ENCODE data around the gene LRCH3. TPM values are rescaled to one million over a fixed set of nuclear protein-coding genes. Genes with fewer than 3 reads are reported as not detected.

The LRCH3 gene
- total and polyA plus RNA-seq, 2 experiments from 2014 or later, result 22.5 to 38.5 TPM

- no peaks in the 10 kb centered on the region for H3K79me2 ChIP-seq
- 85% methylated on average over 3 of the region's 3 CpGs for WGBS (ENCODE audit: low lambda C conversion rate, missing lambda C conversion rate)
- DNase-seq (ENCODE audit: low spot score), result no peak
- no peak for TF ChIP-seq EZH2phosphoT487 (IDR thresholded peaks at IDR 0.05; ENCODE audit: low read depth, severe bottlenecking, unreplicated experiment)
- no peak overlapping the region for H2AFZ ChIP-seq
- H4K20me1 ChIP-seq (ENCODE audit: insufficient read depth, poor library complexity, severe bottlenecking), result no peaks in the 10 kb centered on the region
- H3K4me1 ChIP-seq (ENCODE audit: insufficient read depth), result no peaks in the 10 kb centered on the region
- peaks cover 5% of the 10 kb centered on the region for H3K36me3 ChIP-seq (replicated peaks; ENCODE audit: insufficient read depth, low read depth)
- no peaks in the 10 kb centered on the region for H3K27me3 ChIP-seq
- H3K9me2 ChIP-seq (replicated peaks; ENCODE audit: insufficient read depth), result no peaks in the 10 kb centered on the region
- no peak overlapping the region for H3K27ac ChIP-seq
- H3K4me2 ChIP-seq, result no peak overlapping the region
- H3K9me3 ChIP-seq (ENCODE audit: low read depth), result no peaks in the 10 kb centered on the region
- no peak overlapping the region for H3K4me3 ChIP-seq
Measured at GRCh38 chr3:197858598-197858997, 67.5 kb downstream of the LRCH3 start.

- DNase-seq (ENCODE audit: low spot score), result no peak
Measured at GRCh38 chr3:197866035-197866434, 75.0 kb downstream of the LRCH3 start.

GRCh38 chr3:197873329-197873728 is 82.3 kb downstream of the LRCH3 start:
- Histone ChIP-seq H2AFZ (no peak overlapping the region), H3K4me3 (no peak overlapping the region), H3K4me2 (no peak overlapping the region), H3K9me3 (ENCODE audit: low read depth) (no peaks in the 10 kb centered on the region), H3K36me3 (replicated peaks; ENCODE audit: insufficient read depth, low read depth) (no peaks in the 10 kb centered on the region), H3K27me3 (no peaks in the 10 kb centered on the region), H3K4me1 (ENCODE audit: insufficient read depth) (no peaks in the 10 kb centered on the region), H4K20me1 (ENCODE audit: insufficient read depth, poor library complexity, severe bottlenecking) (no peaks in the 10 kb centered on the region), H3K9me2 (replicated peaks; ENCODE audit: insufficient read depth) (no peaks in the 10 kb centered on the region), H3K79me2 (no peaks in the 10 kb centered on the region), H3K27ac (no peak overlapping the region)
- 100% methylated on average over 6 of the region's 6 CpGs for whole genome bisulfite sequencing (ENCODE audit: low lambda C conversion rate, missing lambda C conversion rate)
- no peak for DNase-seq (ENCODE audit: low spot score)
- no peak for TF ChIP-seq EZH2 (IDR thresholded peaks at IDR 0.05; ENCODE audit: borderline replicate concordance)
- TF ChIP-seq EZH2phosphoT487 (IDR thresholded peaks at IDR 0.05; ENCODE audit: low read depth, severe bottlenecking, unreplicated experiment), result no peak
- no peak for TF ChIP-seq CTCF (IDR thresholded peaks at IDR 0.05; ENCODE audit: poor library complexity)

More at GRCh38 chr3:197866035-197866434, 75.0 kb downstream of the LRCH3 start:
- Histone ChIP-seq H3K4me3 (no peak overlapping the region), H3K27ac (no peak overlapping the region), H2AFZ (no peak overlapping the region), H3K27me3 (no peaks in the 10 kb centered on the region), H3K36me3 (replicated peaks; ENCODE audit: insufficient read depth, low read depth) (no peaks in the 10 kb centered on the region), H3K4me1 (ENCODE audit: insufficient read depth) (no peaks in the 10 kb centered on the region), H3K4me2 (no peak overlapping the region), H3K79me2 (no peaks in the 10 kb centered on the region), H4K20me1 (ENCODE audit: insufficient read depth, poor library complexity, severe bottlenecking) (no peaks in the 10 kb centered on the region), H3K9me2 (replicated peaks; ENCODE audit: insufficient read depth) (no peaks in the 10 kb centered on the region), H3K9me3 (ENCODE audit: low read depth) (no peaks in the 10 kb centered on the region)
- 87% methylated on average over 6 of the region's 6 CpGs for WGBS (ENCODE audit: low lambda C conversion rate, missing lambda C conversion rate)
- TF ChIP-seq CTCF (IDR thresholded peaks at IDR 0.05; ENCODE audit: poor library complexity), result no peak
- no peak for TF ChIP-seq EZH2phosphoT487 (IDR thresholded peaks at IDR 0.05; ENCODE audit: low read depth, severe bottlenecking, unreplicated experiment)
- no peak for TF ChIP-seq EZH2 (IDR thresholded peaks at IDR 0.05; ENCODE audit: borderline replicate concordance)

GRCh38 chr3:197874064-197874463 is 83.0 kb downstream of the LRCH3 start:
- Histone ChIP-seq H3K4me1 (ENCODE audit: insufficient read depth) (no peaks in the 10 kb centered on the region), H4K20me1 (ENCODE audit: insufficient read depth, poor library complexity, severe bottlenecking) (no peaks in the 10 kb centered on the region), H3K79me2 (no peaks in the 10 kb centered on the region), H3K36me3 (replicated peaks; ENCODE audit: insufficient read depth, low read depth) (no peaks in the 10 kb centered on the region), H3K27ac (no peak overlapping the region), H3K9me3 (ENCODE audit: low read depth) (no peaks in the 10 kb centered on the region), H3K27me3 (no peaks in the 10 kb centered on the region), H3K4me3 (no peak overlapping the region), H3K4me2 (no peak overlapping the region), H3K9me2 (replicated peaks; ENCODE audit: insufficient read depth) (no peaks in the 10 kb centered on the region), H2AFZ (no peak overlapping the region)
- TF ChIP-seq CTCF (IDR thresholded peaks at IDR 0.05; ENCODE audit: poor library complexity), result no peak
- TF ChIP-seq EZH2phosphoT487 (IDR thresholded peaks at IDR 0.05; ENCODE audit: low read depth, severe bottlenecking, unreplicated experiment), result no peak
- no peak for TF ChIP-seq EZH2 (IDR thresholded peaks at IDR 0.05; ENCODE audit: borderline replicate concordance)
- DNase-seq (ENCODE audit: low spot score), result no peak
- WGBS (ENCODE audit: low lambda C conversion rate, missing lambda C conversion rate), result 95% methylated on average over 5 of the region's 5 CpGs

All from hepatocyte (in vitro differentiated cells).